ENCODE data around the gene ST8SIA6.
"Not testable (repeated sequence)": the region's sequence is repeated elsewhere in the genome, so short reads cannot be mapped to it uniquely, and the experiment has no call there.

The ST8SIA6 gene

GRCh38 chr10:17358461-17358860 lies 95.9 kb downstream of the ST8SIA6 start:
- DNase-seq (ENCODE audit: low read depth, low spot score) = no peak
- no peak overlapping the region for H3K4me3 ChIP-seq (ENCODE audit: low read length)

- no peak overlapping the region for H3K4me3 ChIP-seq (ENCODE audit: low read length)
- DNase-seq (ENCODE audit: low read depth, low spot score) = no peak
These were observed 96.6 kb downstream of the ST8SIA6 start for GRCh38 chr10:17357781-17358180.

DNA sequence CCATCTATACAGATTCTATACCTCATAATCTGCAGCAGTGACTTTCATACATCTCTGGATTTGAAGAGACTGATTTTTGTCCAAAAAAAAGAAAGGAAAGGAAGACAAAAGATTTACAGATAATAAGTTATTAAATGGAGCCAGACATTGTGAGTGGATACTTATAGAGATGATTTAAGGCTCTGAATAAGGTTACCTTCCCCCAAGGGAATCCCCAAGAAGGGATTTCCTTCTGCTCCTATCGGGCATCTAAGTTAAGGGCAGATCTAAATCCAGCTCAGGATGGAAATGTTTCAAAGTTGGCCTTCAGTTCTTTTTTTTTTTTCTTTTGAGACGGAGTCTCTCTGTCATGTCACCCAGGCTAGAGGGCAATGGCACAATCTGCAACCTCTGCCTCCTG lies 97.6 kb downstream of the ST8SIA6 start:
- no peak overlapping the region for H3K4me3 ChIP-seq (ENCODE audit: low read length)
- no peak for DNase-seq (ENCODE audit: low read depth, low spot score)

- no peak overlapping the region for H3K4me3 ChIP-seq (ENCODE audit: low read length)
- DNase-seq (ENCODE audit: low read depth, low spot score) = no peak
These were observed 99.6 kb downstream of the ST8SIA6 start for GRCh38 chr10:17354781-17355180.

GRCh38 chr10:17353568-17354300 lies 100.7 kb downstream of the ST8SIA6 start:
- H3K4me3 ChIP-seq (ENCODE audit: low read length) = no peak overlapping the region

GRCh38 chr10:17352583-17352982 lies 101.8 kb downstream of the ST8SIA6 start:
- DNase-seq (ENCODE audit: low read depth, low spot score) = no peak
- H3K4me3 ChIP-seq (ENCODE audit: low read length) = no peak overlapping the region

More at GRCh38 chr10:17353568-17354300, 100.7 kb downstream of the ST8SIA6 start:
- no peak for DNase-seq (ENCODE audit: low read depth, low spot score)

GRCh38 chr10:17351506-17351905 lies 102.9 kb downstream of the ST8SIA6 start:
- no peak overlapping the region for H3K4me3 ChIP-seq (ENCODE audit: low read length)
- DNase-seq (ENCODE audit: low read depth, low spot score) = no peak

- DNase-seq (ENCODE audit: low read depth, low spot score) = no peak
- no peak overlapping the region for H3K4me3 ChIP-seq (ENCODE audit: low read length)
These were observed 104.7 kb downstream of the ST8SIA6 start for GRCh38 chr10:17349717-17350116.

GRCh38 chr10:17348501-17349349 lies 105.7 kb downstream of the ST8SIA6 start:
- DNase-seq (ENCODE audit: low read depth, low spot score) = no peak
- no peak overlapping the region for H3K4me3 ChIP-seq (ENCODE audit: low read length)

DNA sequence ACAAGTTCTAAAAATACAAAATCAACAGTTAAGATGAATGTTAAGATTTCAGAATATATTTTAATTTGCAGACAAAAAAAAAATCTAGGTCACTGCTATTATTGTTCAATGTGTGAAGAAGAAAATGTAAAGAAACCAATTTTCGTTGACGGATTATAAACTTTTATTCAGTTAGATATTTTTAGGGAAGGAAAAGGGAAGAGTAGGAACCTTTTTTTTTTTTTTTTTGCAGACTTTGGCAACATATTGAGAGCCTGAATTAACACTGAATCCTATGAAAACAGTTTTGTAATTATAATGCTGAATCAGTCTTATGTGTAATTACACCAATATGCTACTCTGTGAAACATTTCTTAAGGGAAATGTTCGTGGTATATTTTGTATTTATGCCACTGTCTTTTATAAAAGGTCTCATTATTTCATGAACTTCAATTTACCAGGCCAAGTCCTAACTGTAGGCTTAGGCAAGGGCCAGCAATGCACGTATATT lies 106.3 kb downstream of the ST8SIA6 start:
- DNase-seq (ENCODE audit: low read depth, low spot score) = no peak
- H3K4me3 ChIP-seq (ENCODE audit: low read length) = no peak overlapping the region

DNA sequence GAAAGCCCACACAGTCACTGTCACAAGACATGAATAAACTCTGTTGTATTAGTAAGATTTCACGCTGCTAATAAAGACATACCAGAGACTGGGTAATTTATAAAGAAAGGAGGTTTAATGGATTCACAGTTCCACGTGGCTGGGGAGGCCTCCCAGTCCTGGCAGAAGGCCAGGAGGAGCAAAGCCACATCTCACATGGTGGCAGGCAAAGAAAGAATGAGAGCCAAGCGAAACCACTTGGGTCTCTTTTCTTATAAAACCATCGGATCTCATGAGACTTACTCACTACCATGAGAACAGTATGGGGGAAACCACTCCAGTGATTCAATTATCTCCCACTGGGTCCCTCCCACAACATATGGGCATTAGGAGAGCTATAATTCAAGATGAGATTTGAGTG lies 110.2 kb downstream of the ST8SIA6 start:
- H3K4me3 ChIP-seq (ENCODE audit: low read length) = no peak overlapping the region
- DNase-seq (ENCODE audit: low read depth, low spot score) = no peak

DNA sequence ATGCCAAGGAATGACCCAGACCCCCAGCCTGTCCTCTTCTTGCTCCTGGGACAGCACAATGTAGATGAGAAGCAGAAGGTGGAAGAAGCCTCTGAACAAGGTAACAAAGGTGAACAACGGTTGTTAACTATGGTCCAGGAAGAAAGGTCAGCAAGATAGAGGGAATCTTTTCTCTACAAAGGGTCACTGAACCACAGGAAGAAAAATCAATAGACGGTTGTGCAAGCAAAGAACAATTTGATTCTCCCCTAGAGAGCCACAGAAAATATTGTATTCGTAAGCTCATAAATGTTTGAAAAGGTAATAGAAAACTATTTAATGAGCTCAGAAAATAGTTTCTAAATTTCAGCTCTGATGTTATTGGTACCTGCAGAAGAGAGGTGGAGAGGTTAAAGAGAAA lies 111.3 kb downstream of the ST8SIA6 start:
- no peak overlapping the region for H3K4me3 ChIP-seq (ENCODE audit: low read length)
- no peak for DNase-seq (ENCODE audit: low read depth, low spot score)

- no peak overlapping the region for H3K4me3 ChIP-seq (ENCODE audit: low read length)
- DNase-seq (ENCODE audit: low read depth, low spot score) = no peak
These were observed 114.1 kb downstream of the ST8SIA6 start for GRCh38 chr10:17340144-17340829.

DNA sequence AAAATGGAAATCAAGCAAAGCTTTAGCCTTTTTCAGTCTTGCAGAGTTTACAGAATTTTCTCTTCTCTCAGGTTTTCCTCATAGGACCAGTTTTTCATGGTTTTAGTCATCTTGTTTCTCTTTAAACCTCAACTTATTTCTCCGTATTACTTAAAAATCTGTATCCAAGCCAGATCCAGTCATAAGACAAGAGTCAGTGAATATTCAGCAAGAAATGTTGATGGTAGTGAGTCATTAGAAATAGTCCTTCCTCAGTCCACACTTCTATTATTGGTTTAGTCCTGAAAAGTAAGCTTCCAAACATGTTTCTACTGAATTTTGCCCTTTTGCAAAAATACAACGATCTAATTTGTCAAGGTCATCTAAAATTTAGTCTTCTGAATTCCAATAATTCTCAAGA lies 119.3 kb downstream of the ST8SIA6 start:
- no peak for DNase-seq (ENCODE audit: low read depth, low spot score)
- no peak overlapping the region for H3K4me3 ChIP-seq (ENCODE audit: low read length)

- no peak for DNase-seq (ENCODE audit: low read depth, low spot score)
- H3K4me3 ChIP-seq (ENCODE audit: low read length) = no peak overlapping the region
These were observed 123.9 kb downstream of the ST8SIA6 start for GRCh38 chr10:17330501-17330900.

DNA sequence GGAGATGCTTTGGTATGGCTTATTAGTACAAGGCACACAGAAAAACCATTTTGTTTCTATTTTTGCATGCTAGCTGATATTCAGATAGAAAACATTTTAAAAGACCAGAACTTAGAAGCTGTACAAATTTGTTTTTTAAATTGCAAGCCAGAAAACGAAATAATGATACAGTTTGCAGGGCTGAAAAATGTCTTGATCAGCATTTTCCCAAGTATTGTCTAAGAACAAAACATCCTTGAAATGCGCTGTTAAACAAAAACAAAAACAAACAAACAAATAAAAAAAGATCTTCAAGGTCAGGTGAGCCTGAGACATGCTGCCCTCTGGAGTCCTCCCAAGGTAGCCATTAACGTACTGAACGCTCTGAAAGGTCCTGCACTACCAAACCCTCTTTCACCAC lies 128.0 kb downstream of the ST8SIA6 start:
- H3K4me3 ChIP-seq (ENCODE audit: low read length) = no peak overlapping the region
- no peak for DNase-seq (ENCODE audit: low read depth, low spot score)

- not testable (repeated sequence) for DNase-seq (ENCODE audit: low read depth, low spot score); H3K4me3 ChIP-seq (ENCODE audit: low read length)
These were observed 132.4 kb downstream of the ST8SIA6 start for GRCh38 chr10:17321957-17322356.

DNA sequence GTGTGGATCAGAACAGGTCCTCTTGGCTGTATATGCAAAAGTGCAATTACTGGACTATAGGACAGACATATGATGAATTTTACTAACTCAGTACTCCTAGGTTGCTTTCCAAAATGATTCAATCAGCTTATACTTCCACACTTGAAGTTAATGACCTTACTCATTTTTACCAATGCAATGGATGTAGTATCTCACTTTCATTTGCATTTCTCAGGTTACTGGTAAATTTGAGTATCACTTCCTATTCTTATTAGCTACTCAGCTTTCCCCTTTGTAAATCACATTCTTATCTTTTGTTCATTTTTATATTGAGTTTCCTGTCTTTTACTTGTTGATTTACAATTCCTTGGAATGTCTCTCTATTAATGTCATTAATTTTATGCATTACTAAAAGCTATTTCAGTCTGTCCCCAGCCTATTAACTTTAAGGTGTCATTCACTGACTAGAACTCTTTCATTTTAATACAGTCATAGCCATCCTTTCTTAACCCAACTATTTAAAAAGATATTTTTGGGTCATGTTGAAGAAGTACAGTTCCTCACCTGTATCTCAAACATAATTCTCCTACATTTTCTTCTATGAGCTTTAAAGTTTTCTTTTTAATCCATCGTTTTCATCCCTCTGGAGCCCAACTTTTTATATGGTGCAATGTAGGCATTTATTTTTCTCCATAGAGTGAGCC lies 137.8 kb downstream of the ST8SIA6 start:
- no peak overlapping the region for H3K4me3 ChIP-seq (ENCODE audit: low read length)
- no peak for DNase-seq (ENCODE audit: low read depth, low spot score)

- DNase-seq (ENCODE audit: low read depth, low spot score) = no peak
These were observed 145.0 kb downstream of the ST8SIA6 start for GRCh38 chr10:17309435-17309834.

More at GRCh38 chr10:17309435-17309834, 145.0 kb downstream of the ST8SIA6 start:
- no peak overlapping the region for H3K4me3 ChIP-seq (ENCODE audit: low read length)
